Brain pericyte (primary cell): ENCODE data around the gene LGALS3.
"Not testable (repeated sequence)": the region's sequence is repeated elsewhere in the genome, so short reads cannot be mapped to it uniquely, and the experiment has no call there.

ENCODE experiments used
- DNase-seq: peaks from one replicate; pipeline ENCODE4 v3.0.0-alpha.2; 2012; ENCODE audit warnings: low read depth, low spot score

The LGALS3 gene

DNA sequence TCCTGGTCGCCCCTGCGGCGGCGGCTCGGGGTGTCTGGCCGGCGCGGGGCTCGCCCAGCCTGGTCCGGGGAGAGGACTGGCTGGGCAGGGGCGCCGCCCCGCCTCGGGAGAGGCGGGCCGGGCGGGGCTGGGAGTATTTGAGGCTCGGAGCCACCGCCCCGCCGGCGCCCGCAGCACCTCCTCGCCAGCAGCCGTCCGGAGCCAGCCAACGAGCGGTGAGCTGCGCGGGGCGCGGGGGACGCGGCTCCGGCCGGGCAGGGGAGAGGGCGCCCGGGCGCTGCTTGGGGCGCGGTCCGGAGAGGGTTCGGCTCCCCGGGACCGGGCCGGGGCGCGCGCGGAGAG, at the start of gene LGALS3:
Gene LGALS3, plus strand, starts transcription at position 167 of the 342 bp plus-strand sequence. CDS start 8,122 bp downstream, outside the sequence.
- DNase-seq = no peak

DNA sequence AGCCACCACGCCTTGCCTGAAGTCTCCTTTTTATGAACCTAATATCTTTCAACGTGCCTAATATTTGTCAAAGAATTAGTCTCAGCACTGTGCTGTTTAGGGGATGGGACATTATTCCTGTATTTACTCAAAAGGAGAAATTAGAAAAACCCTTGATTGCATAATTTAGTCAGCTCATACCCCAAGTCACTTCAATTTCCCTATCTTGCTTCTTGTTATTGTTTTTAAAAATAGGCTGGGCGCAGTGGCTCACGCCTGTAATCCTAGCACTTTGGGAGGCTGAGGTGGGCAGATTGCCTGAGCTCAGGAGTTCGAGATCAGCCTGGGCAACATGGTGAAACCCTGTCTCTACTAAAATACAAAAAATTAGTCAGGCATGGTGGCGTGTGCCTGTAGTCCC, 49.1 kb upstream of the LGALS3 start:
- DNase-seq = not testable (repeated sequence)

DNA sequence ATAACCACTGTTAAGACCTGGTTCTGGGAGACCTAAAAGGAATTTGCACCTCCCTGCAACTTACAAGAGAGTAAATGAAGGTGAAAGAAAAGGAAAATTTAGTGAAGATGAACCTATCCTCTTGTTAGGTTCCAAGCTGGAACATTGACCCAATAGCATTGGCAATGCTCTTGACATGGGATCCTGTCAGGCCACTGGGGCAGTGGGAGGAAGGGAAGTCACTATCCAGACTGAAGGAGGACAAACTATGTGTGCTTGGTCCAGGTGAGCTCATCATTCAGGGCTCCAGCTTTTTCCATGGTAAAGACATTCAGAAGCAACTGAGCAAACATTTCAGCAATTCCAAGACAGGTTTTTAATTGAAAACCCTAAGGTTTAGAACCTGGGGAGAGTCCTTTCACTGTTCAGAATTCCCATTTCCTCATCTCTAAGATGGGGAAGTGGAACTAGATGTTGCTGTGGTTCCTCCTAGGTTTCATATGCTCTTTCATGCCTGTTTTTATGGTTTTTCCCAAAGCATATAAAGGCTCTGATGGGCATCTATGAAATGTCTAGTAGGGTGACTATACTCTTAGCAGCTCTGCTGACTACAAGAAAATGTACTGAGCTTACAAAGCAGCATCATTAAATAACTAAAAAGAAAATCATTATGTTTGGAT, 44.5 kb upstream of the LGALS3 start:
- no peak for DNase-seq

DNA sequence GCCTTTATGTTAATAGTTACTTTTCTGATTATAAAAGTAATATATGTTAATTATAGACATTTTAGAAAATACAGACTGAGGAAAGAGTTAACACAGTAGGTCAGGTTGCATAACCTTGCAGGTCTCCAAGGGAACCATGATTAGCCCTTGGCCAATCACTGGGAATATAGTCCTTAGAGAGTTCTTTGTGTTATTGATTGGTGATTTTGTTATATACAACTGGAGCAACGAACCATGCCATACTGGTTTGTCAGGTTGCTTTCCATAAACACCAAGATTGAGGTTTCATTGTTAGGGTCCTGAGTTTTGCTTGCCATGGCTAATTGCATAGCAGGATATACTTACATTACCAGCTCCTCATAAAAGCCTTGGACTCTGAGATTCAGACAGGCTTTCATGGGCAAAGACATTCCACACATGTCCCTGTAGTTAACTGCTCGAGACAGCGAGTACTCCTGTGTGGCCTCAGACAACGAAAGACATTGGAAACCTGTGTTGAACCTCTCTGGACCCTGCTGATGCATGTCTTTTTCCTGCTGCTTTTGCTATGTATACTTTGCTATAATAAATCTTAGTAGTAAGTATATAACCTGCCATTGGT, 43.9 kb upstream of the LGALS3 start:
- DNase-seq = no peak

DNA sequence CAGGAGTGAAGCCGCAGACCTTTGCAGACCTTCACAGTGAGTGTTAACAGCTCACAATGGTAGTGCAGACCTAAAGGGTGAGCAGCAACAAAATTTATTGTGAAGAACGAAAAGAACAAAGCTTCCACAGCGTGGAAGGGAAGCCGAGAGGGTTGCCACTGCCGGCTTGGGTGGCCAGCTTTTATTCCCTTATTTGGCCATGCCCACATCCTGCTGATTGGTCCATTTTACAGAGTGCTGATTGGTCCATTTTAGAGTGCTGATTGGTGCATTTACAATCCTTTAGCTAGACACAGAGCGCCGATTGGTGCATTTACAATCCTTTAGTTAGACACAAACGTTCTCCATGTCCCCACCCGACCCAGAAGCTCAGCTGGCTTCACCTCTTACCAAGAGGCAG, 42.1 kb upstream of the LGALS3 start:
- DNase-seq = no peak

DNA sequence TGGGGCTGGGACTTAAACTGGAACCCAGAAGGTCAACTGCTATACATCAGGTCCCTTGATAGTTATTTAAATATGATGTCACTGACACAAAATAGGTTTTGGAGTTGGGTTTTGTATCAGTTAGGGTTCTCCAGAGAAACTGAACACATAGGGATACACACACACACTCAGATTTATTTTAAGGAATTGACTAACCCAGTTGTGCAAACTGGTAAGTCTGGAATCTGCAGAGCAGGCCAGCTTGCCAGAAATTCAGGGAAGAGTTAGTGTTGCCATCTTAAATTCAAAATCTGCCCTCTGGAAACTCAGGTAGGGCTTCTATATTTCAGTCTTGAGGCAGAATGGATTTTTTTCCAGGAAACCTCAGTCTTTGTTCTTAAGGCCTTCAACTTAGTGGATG, 40.7 kb upstream of the LGALS3 start:
- no peak for DNase-seq

DNA sequence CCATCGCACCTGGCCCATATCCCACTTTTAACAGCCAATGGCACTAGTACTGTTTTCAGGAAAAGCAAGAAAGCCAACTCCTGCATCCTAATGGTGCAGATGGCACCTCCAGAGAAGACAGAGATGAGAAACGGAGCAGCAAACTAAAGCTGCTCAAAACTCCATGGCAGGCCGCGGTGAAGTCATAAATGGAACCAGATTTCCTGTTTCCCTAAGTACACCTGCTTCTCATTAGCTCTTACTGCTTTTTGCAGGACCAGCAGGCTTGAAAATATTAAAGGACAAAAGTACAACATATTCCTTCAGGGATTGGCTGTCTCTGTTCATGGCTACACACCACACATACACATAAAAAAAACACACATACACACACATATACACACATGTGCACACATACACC, 36.7 kb upstream of the LGALS3 start:
- no peak for DNase-seq

DNA sequence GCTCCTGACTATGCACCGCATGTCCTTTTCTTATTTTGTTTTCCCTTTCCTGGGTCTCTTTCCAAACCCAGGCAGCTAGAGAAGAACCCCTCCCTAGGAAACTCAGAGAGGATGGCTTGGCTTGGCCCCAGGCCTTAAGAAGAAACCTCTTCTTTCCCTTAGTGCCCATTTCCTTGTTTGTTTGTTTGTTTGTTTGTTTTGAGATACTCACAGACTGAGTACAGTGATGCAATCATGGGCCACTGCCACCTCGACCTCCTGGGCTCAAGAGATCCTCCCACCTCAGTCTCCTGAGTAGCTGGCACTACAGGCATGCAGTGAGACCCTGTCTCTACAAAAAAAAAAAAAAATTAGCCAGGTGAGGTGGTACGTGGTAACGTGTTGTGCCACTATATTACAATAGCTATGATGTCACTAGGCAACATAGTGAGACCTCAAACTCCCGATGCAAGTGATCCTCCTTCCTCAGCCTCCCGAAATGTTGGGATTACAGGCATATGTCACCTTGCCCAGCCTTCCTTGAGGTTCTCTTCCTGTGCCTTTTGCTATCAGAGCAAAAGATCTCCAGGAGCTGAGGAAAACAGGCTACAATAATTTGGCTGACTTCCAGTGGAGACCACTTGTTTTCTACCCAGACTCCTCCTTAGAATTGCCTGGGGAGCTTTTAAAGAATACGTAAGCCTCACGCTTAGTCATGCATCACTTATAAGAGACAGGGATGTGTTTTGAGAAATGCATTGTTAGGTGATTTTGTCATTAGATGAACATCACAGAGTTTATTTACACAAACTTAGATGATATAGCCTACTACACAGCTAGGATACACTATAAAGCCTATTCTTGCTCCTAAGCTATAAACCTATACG, 34.5 kb upstream of the LGALS3 start:
- no peak for DNase-seq

DNA sequence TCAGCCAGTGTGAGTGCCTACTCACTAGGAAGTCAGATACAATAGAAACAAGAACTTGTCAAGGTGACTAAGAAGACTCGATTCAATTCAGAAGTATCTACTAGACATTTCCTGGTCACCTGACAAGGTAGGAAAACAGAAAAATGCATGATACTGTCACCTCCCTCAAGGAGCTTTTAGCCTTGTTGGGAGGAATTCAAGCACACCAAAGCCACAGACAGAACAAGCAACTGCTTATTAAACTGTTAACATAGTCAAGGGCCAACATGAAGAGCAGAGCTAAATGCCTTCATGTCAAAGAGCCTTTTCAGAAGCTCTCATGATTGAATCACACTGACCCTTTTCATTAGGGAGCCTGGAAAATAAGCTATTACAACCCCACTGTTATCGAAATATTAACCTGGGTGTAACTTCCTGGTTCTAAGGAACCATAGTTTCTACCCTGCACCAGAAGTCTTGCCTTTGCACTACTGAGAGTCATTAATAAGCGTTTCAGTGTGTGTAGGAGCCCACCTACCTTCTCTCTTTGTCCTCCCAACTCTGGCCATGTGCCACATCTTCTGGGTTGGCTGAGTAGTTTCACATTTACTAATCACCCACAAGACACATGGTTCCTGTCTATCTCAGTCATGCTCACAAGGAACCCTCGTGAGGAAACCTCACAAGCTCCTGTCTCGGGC, 31.0 kb upstream of the LGALS3 start:
- DNase-seq = no peak

DNA sequence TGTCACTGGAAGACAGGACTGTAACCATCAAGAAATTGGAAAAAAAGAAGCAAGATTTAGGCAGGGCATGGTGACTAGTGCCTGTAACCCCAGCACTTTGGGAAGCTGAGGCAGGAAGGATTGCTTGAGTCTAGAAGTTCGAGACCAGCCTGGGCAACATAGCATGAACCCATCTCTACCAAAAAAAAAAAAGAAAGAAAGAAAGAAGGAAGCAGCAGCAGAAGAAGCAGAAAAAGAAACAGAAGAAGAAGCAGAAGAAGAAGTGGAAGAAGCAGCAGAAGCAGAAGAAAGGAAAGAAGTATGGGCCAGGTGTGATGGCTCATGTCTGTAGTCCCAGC, 30.5 kb upstream of the LGALS3 start:
- no peak for DNase-seq

DNA sequence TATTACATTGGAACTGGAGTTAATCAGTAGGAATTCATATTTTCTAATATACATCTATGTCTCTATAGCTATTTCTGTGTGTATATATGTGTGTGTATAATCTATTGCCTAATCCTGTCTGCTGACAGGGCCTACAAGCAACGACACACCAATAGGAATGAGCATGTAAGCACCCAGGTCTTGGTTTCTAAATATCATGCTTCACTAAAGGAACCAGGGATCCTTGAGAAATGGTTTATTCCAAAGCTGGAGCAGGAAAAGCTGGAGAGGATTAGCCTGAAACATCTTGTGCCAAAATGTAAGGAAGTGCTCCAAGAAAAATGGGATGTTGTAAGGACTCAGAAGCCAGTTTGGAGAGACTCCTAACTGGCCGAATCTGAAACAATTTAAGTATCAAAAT, 29.3 kb upstream of the LGALS3 start:
- no peak for DNase-seq

DNA sequence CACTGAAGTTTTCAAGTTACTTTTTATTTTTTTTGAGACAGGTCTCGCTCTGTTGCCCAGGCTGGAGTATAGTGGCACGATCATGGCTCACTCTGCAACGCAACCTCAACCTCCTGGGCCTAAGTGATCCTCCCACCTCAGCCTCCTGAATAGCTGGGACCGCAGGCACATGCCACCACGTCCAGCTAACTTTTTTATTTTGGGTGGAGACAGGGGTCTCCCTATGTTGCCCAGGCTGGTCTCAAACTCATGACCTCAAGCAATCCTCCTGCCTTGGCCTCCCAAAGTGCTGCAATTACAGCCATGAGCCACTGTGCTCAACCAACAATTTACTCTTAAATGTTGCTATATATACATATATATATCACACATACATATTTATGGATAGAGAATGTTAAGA, 27.4 kb upstream of the LGALS3 start:
- no peak for DNase-seq

DNA sequence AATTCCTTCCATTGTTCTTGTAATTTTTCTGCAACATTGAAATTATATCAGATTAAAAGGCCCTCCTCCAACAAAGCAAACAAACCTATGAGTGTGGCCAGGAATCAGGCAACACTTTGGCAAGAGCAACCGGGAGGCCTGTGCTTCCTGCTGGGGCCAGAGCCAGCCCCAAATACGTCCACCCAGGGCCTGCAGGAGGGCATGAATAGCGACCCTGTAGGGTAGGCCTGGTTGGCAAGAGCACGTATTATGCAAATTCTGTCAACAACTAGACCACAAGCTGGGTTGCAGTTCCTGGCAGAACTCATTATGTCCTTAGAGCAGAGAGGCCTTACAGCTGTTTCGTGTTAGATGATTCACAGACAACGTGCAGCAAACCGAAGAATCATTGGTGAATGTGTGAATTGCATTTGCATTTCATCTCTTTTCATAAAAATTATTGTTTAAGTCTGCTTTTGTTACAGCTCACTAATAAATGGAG, 26.9 kb upstream of the LGALS3 start:
- DNase-seq = peak; percentile 94

DNA sequence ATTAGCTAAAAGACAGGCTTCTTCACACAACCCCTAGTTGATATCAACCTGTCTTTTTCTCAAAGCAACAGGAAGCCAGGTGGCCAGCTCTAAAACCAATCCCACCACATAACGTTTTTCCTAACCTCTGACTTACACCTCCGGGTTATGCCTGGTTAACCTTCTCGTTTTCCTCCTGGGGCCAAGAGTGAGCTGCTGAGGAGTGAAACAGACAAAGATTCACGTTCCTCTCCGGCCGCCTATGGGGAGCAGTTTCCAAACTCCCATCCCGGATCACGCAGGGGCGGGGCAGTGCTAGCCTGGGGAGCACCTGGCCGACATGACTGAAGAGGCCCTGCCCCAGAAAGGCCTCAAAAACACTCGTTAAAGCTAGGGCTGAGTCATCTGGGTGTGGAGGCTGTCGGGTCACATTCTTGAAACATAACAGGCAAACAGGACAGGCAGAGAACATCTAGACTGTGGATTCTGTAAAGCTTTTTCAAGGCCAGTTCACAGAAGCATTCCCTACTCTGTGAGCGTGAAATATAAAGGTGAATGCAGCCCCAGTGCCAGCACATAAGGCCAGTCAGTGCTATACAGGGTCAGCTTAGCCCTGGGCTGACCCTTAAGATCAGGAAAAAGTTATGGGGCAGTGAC, 25.9 kb upstream of the LGALS3 start:
- DNase-seq = peak; percentile 55

DNA sequence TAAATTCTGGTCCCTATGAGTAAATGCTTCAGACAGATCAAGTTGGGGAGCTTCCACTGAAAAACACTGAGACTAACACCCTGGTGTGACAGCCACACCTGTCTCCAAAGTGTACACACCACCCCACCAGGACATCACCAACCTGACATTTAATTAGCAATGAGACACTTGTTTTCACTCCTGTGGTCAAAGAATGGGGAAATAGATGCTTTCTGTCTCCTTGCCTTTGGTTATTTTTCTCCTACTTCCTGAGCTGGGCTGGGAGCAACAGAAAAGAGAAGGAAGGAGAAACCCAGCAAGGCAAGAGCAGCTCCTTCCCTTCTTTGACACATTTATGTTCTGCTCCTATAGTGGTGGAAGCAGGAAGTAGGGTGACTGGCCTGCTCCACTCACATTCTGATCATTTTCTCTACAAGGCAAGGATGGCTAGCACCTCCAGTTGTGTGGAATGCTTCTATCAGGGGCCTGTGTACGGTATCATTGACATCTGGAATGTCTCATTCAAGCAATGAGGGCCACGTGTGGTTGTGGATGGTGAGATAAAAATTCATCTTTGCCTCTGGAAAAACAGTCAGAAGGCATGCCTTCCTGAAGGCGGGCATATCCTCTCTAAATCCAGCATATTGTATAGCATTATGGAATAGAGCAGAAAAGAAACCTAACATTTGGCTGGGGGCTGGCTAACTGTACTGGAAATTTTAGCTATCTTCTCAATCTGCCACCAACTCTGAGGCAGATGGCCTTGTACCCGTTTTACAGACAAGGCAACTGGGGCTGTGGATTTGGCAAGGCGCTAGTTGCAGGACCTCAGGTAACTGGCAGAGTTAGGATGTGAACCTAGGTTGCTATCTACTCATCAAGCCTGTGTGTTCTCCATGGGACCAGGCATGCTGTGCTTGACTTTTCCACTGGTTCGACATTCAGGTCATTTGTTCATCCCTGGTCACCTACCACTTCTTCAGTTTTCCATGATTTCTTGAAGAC, 24.8 kb upstream of the LGALS3 start:
- no peak for DNase-seq

DNA sequence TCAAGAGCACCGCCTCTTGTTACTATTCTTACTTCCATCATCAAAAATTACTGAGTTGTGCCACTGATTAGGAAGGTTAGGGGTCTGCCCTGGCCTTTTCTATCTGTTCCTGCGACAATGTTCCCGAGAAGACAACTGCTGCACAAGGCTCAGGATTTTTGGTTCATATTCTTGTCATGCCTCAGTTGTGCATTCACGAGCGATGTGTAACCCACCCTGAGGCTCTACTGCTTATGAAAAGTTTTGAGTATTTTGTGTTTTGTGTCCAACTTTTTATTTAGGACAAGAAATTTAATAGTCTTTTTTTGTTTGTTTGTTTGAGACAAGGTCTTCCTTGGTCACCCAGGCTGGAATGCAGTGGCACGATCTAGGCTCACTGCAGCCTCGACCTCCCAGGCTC, 23.1 kb upstream of the LGALS3 start:
- DNase-seq = no peak

DNA sequence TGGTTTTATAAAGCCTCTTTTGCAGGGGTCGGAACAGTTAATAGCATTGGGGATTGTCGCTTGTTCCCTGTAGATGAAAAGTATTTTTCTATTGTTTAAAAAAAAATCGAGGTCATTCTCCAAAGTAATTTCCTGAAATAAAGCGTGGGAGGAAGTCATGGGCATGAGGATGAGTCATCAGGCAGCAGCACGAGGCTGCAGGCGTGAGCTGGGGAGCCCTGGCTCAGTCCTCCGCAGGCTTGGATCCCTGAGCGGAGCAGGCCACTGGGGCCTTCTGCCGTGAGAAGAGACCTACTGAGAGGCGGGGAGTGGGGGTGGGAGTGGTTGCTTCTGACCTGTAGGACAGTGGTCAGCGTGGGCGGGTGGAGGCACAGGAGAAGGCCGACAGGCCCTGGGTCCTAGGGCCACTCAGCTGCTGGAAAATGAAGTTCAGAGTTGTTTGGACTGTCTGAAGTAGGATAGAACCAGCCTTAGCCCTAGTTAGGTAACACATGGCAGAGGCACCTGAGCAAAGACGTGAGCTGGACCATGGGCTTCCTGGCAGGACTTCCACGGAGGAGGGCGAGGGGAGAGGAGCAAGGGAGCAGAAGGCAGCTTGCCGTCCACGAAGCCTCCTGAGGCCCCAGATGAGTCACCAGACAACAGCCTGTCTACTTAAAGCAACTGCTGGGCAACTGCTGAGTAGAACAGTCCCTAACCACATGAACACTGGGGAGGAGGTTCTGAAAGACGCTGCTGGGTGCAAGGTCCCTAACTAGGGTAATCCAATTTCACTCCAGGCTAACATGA, 21.1 kb upstream of the LGALS3 start:
- peak; percentile 94 for DNase-seq

DNA sequence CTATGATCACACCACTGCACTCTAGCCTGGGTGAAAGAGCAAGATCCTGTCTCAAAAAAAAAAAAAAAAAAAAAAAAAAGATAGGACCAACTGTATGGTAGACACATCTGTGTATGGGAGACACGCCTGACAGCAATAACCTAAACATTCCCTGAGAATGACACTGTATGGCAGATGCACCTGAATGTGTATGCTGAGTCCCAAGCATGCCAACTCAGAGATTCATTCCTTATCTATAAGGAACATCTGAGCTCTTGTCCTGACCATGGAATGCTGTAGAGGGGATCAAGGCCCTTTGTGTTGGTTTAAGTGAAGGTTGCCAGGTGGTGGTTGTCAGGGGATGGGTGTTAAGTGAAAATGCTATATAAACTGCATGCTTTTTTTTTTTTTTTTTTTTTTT, 19.2 kb upstream of the LGALS3 start:
- DNase-seq = no peak

DNA sequence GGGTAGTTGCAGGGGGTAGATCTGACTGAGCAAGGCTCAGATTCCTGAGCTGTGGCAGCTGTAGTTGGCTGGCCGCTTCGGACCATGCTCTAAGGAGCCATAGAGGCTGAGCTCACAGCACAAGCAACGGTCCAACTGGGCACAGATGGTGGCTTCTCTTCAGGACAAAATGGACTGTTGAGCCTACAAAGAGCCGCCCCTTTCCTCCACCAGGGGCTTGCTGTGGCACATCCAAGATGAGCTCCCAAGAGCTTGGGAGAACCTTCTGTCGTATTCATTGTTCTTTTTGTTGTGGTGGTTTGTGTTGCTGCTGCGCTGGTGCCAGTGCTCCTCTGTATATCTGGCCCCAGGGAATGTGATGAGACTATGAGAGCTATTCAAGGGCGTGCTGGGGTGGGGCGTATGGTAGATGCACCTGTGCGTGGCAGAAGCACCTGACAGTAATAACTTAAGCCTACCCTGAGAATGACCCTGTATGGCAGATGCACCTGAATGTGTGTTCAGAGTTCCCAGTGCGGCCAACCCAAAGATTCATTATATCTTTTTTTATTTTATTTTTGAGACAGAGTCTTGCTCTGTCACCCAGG, 17.8 kb upstream of the LGALS3 start:
- DNase-seq = no peak
